ENCODE measurements around the gene TMEM131.
"Not testable (repeated sequence)": the region's sequence is repeated elsewhere in the genome, so short reads cannot be mapped to it uniquely, and the experiment has no call there.

Gene TMEM131

GRCh38 chr2:97840198-97840597, 155.6 kb downstream of the TMEM131 start:
- TF ChIP-seq CTCF (IDR thresholded peaks at IDR 0.05; ENCODE audit: low read length, missing control alignments): no peak
- DNase-seq (ENCODE audit: low read depth): no peak
- no peak overlapping the region for H3K4me3 ChIP-seq (replicated peaks; ENCODE audit: low read depth, low read length)

GRCh38 chr2:97834610-97835009, 161.1 kb downstream of the TMEM131 start:
- DNase-seq (ENCODE audit: low read depth): peak; percentile 22
- no peak overlapping the region for H3K4me3 ChIP-seq (replicated peaks; ENCODE audit: low read depth, low read length)
- no peak for TF ChIP-seq CTCF (IDR thresholded peaks at IDR 0.05; ENCODE audit: low read length, missing control alignments)

GRCh38 chr2:97831121-97831520, 164.6 kb downstream of the TMEM131 start:
- DNase-seq (ENCODE audit: low read depth): no peak
- TF ChIP-seq CTCF (IDR thresholded peaks at IDR 0.05; ENCODE audit: low read length, missing control alignments): no peak

GRCh38 chr2:97829255-97829654, 166.5 kb downstream of the TMEM131 start:
- not testable (repeated sequence) for DNase-seq (ENCODE audit: low read depth); H3K4me3 ChIP-seq (replicated peaks; ENCODE audit: low read depth, low read length)

More at GRCh38 chr2:97831121-97831520, 164.6 kb downstream of the TMEM131 start:
- no peak overlapping the region for H3K4me3 ChIP-seq (replicated peaks; ENCODE audit: low read depth, low read length)

GRCh38 chr2:97827013-97827412, 168.7 kb downstream of the TMEM131 start:
- not testable (repeated sequence) for DNase-seq (ENCODE audit: low read depth)

GRCh38 chr2:97826266-97826847, 169.4 kb downstream of the TMEM131 start:
- not testable (repeated sequence) for DNase-seq (ENCODE audit: low read depth); H3K4me3 ChIP-seq (replicated peaks; ENCODE audit: low read depth, low read length)

More at GRCh38 chr2:97827013-97827412, 168.7 kb downstream of the TMEM131 start:
- H3K4me3 ChIP-seq (replicated peaks; ENCODE audit: low read depth, low read length): not testable (repeated sequence)

- H3K4me3 ChIP-seq (replicated peaks; ENCODE audit: low read depth, low read length); DNase-seq (ENCODE audit: low read depth): not testable (repeated sequence)
Observed at GRCh38 chr2:97824011-97824410, 171.7 kb downstream of the TMEM131 start.

GRCh38 chr2:97821862-97822261, 173.9 kb downstream of the TMEM131 start:
- not testable (repeated sequence) for DNase-seq (ENCODE audit: low read depth); H3K4me3 ChIP-seq (replicated peaks; ENCODE audit: low read depth, low read length)

GRCh38 chr2:97819754-97820153, 176.0 kb downstream of the TMEM131 start:
- TF ChIP-seq CTCF (IDR thresholded peaks at IDR 0.05; ENCODE audit: low read length, missing control alignments): no peak
- DNase-seq (ENCODE audit: low read depth): no peak
- no peak overlapping the region for H3K4me3 ChIP-seq (replicated peaks; ENCODE audit: low read depth, low read length)

GRCh38 chr2:97816411-97816810, 179.3 kb downstream of the TMEM131 start:
- no peak for TF ChIP-seq CTCF (IDR thresholded peaks at IDR 0.05; ENCODE audit: low read length, missing control alignments)
- DNase-seq (ENCODE audit: low read depth): no peak

More at GRCh38 chr2:97816411-97816810, 179.3 kb downstream of the TMEM131 start:
- no peak overlapping the region for H3K4me3 ChIP-seq (replicated peaks; ENCODE audit: low read depth, low read length)

Data from fibroblast of pulmonary artery (primary cell).